Muscle of leg (tissue), 11 donors: Measurements from ENCODE around the gene SPSB3. TPM values are rescaled to one million over a fixed set of nuclear protein-coding genes. Genes with fewer than 3 reads are reported as not detected.

Source experiments
- DNase-seq: peaks from one replicate; pipeline ENCODE4 v3.0.0; 2013
- H3K27ac ChIP-seq: one replicate; pipeline ENCODE4 v1.5.1; 2013; ENCODE audit warnings: mild to moderate bottlenecking, low read length, control low read depth
- H3K27me3 ChIP-seq: one replicate; pipeline ENCODE4 v1.6.1; 2013; ENCODE audit warnings: low read length; ENCODE audit not compliant: control insufficient read depth, insufficient read depth
- H3K36me3 ChIP-seq: one replicate; pipeline ENCODE4 v1.6.1; 2013; ENCODE audit warnings: low read length; ENCODE audit not compliant: control insufficient read depth, insufficient read depth
- H3K4me1 ChIP-seq: one replicate; pipeline ENCODE4 v1.6.1; 2013; ENCODE audit warnings: low read length; ENCODE audit not compliant: control insufficient read depth, insufficient read depth
- H3K4me3 ChIP-seq: one replicate; pipeline ENCODE4 v1.5.1; 2013; ENCODE audit warnings: low read length, control low read depth
- H3K9me3 ChIP-seq: replicated peaks from 2 replicates; pipeline ENCODE4 v1.6.1; 2013; ENCODE audit warnings: low read depth, low read length; ENCODE audit not compliant: control insufficient read depth
- WGBS: methylation state at CpG from one replicate; pipeline ENCODE4 v1.1.5; 2013; ENCODE audit warnings: missing lambda C conversion rate; ENCODE audit not compliant: insufficient coverage; 5-methylcytosine and 5-hydroxymethylcytosine counted together
- polyA plus RNA-seq, 8 donors: library from polyadenylated mRNA; unstranded; fragments of 120-200 nt; gene quantifications; one replicate each; pipeline versions ENCODE4 v1.2.1 to v1.2.3, GENCODE V29; 2013; ENCODE audit warnings: inconsistent platforms in 1 of 8, low replicate concordance in 1 of 8; ENCODE audit not compliant: insufficient read length in 8 of 8, insufficient read depth in 1 of 8
- total RNA-seq: library from RNA; stranded (reverse); fragments of 120-200 nt; gene quantifications from one replicate; pipeline ENCODE4 v1.2.4, GENCODE V29; 2013

SPSB3 gene
- total and polyA plus RNA-seq, 9 donors = 21.0 to 35.1 (median 24.7) TPM

- DNase-seq = no peak
- Histone ChIP-seq H3K9me3 (no peaks in the 10 kb centered on the region), H3K27ac (no peak overlapping the region), H3K36me3 (peaks cover 31% of the 10 kb centered on the region), H3K4me3 (peak overlapping the region; percentile 41), H3K27me3 (no peaks in the 10 kb centered on the region), H3K4me1 (peaks cover 19% of the 10 kb centered on the region)
- 78% methylated on average over 12 of the region's 15 CpGs for WGBS
These were observed 43.1 kb upstream of the SPSB3 start for GRCh38 chr16:1825381-1825863.

DNA sequence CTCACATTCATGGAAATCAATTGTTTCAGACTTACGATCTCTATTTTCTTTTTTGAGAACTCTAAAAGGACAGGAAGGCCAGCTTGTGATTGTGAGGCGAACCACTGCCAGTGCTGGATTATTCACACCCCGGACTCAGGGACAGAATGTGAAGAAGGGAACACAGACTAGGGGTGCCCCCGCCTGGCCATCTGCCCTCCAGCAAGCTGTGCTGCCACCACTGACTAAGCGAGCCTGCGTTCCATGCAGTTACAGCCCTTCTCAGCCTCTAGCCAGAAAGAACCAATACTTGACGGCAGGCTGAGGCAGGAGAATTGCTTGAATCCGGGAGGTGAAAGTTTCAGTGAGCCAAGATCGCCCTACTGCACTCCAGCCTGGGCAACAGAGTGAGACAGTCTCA lies 41.5 kb upstream of the SPSB3 start:
- H3K36me3 ChIP-seq = peaks cover 36% of the 10 kb centered on the region
- H3K9me3 ChIP-seq = no peaks in the 10 kb centered on the region
- DNase-seq = peak; percentile 33
- WGBS = 21% methylated on average over 6 of the region's 9 CpGs
- no peak overlapping the region for H3K27ac ChIP-seq
- no peak overlapping the region for H3K4me3 ChIP-seq
- no peaks in the 10 kb centered on the region for H3K27me3 ChIP-seq
- peaks cover 14% of the 10 kb centered on the region for H3K4me1 ChIP-seq

- Histone ChIP-seq H3K4me1 (peaks cover 12% of the 10 kb centered on the region), H3K4me3 (no peak overlapping the region), H3K9me3 (no peaks in the 10 kb centered on the region), H3K27me3 (no peaks in the 10 kb centered on the region), H3K27ac (no peak overlapping the region), H3K36me3 (peaks cover 38% of the 10 kb centered on the region)
- WGBS = 94% methylated on average over 15 of the region's 16 CpGs
- no peak for DNase-seq
These were observed 40.4 kb upstream of the SPSB3 start for GRCh38 chr16:1822801-1823200.

DNA sequence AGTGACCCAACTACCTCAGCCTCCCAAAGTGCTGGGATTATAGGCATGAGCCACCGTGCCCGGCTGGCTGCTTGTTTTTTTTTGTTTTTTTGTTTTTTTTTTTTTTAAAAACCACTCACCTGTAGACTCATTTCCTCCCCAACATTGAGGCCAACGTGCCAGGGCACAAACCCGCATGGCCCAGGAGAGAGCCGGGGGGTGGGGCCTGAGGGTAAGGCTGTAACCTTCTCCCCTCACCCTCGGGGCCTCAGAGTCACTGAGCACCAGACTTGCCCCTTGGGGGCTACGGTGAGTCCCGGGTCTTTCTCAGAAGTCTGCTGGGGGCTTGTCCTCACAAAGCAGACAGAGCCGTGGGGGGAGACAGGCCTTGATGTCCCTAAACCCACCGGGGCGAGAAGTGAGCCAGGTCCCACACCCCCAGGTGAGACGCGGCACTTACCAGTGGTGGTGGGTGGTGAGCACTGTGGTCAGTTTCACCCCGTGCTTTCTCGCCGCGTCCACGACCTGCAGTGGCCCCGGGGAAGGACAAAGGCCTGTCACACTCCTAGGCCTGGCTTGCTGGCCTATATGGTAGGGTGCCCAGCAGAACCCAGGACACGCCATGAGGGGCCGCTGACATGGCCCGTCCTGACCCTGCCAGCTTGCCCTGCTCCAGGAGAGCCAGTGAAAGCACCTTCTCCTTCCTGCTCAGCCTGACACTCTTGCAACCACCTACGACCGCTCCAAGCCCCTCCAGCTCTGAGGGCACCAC lies 39.7 kb upstream of the SPSB3 start:
- H3K27me3 ChIP-seq = no peaks in the 10 kb centered on the region
- peaks cover 43% of the 10 kb centered on the region for H3K36me3 ChIP-seq
- WGBS = 97% methylated on average over 21 of the region's 24 CpGs
- no peak overlapping the region for H3K27ac ChIP-seq
- H3K4me3 ChIP-seq = no peak overlapping the region
- DNase-seq = no peak
- H3K4me1 ChIP-seq = peaks cover 9% of the 10 kb centered on the region
- no peaks in the 10 kb centered on the region for H3K9me3 ChIP-seq

- Histone ChIP-seq H3K9me3 (no peaks in the 10 kb centered on the region), H3K27me3 (no peaks in the 10 kb centered on the region), H3K36me3 (peaks cover 52% of the 10 kb centered on the region), H3K4me3 (no peak overlapping the region), H3K27ac (no peak overlapping the region), H3K4me1 (peaks cover 8% of the 10 kb centered on the region)
- DNase-seq = no peak
- WGBS = 90% methylated on average over 12 of the region's 12 CpGs
These were observed 38.5 kb upstream of the SPSB3 start for GRCh38 chr16:1820946-1821290.

DNA sequence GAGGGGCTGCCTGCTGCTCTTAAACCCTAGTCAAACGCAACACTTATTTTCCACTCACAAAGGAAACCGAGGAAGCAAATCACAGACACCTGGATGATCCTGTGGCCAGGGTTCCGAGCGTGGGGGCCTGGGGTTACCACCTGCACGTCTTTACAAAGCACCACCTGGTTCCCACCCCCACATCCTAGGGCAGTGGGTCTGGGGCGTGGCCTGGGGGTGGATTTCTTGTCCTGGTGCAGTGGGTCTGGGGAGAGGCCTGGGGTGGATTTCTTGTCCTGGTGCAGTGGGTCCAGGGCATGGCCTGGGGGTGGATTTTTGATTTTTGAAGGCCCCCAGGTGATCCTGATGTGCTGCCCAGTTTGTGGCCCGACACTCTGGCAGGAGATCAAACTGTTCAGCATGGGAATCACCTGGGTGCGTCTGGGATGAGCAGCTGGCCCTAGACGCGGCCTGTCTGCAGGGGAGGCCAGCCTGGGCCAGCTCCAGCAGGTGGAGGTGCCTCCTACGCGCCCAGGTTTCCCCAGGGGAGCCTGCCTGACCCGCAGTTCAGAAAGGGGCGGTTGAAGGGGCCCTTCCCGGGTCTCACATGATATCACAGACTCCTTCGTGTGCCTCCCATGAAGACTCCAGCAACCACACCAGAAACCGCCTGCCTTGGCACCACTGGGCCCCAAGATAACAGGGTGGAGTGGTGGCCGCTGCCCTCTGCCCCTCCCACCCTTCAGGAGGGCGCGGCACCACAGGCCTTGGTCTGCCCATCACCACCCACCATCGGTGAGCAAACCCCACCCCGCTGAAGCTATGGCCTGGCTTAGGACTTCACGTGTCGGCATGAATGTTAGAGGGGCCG lies 38.0 kb upstream of the SPSB3 start:
- H3K4me3 ChIP-seq = no peak overlapping the region
- peaks cover 53% of the 10 kb centered on the region for H3K36me3 ChIP-seq
- 89% methylated on average over 21 of the region's 25 CpGs for whole genome bisulfite sequencing
- H3K27ac ChIP-seq = no peak overlapping the region
- no peaks in the 10 kb centered on the region for H3K9me3 ChIP-seq
- peaks cover 2% of the 10 kb centered on the region for H3K4me1 ChIP-seq
- no peak for DNase-seq
- H3K27me3 ChIP-seq = no peaks in the 10 kb centered on the region

GRCh38 chr16:1819611-1820010 lies 37.2 kb upstream of the SPSB3 start:
- Histone ChIP-seq H3K27me3 (no peaks in the 10 kb centered on the region), H3K4me1 (no peaks in the 10 kb centered on the region), H3K27ac (no peak overlapping the region), H3K36me3 (peaks cover 59% of the 10 kb centered on the region), H3K9me3 (no peaks in the 10 kb centered on the region), H3K4me3 (no peak overlapping the region)
- no peak for DNase-seq
- WGBS = 85% methylated on average over 6 of the region's 15 CpGs

DNA sequence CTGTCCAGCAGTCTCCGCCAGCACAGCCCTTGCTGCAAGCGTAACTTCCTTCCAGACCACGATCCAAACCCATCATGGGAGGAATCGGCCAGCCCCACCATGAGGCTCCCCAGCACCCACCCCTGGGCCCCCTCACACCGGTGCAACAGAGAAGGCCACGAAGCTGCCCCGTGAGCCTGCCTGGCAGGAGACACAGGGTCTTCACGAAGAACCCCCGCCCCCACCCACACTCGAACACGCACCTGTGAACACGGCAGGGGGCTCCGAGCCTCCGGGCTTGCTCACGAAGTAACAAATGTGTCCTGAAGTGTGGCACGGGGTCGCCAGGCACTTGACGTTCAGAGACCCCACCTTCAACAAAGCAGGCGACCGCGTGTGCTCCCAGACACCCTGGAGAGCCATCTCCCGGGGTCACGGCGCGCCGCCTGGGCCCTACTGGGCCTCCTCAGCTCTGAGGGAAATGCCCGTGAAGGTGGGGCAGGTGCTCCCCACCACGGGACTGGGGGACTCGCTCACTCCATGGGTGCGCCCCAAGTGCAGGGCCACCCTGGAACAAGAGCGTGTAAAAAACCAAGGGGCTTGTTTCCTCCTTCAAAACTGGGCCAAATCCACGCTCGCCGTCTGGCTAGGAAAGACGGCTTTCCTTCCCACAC lies 36.6 kb upstream of the SPSB3 start:
- peaks cover 59% of the 10 kb centered on the region for H3K36me3 ChIP-seq
- no peaks in the 10 kb centered on the region for H3K4me1 ChIP-seq
- no peaks in the 10 kb centered on the region for H3K27me3 ChIP-seq
- no peak overlapping the region for H3K27ac ChIP-seq
- DNase-seq = no peak
- H3K4me3 ChIP-seq = no peak overlapping the region
- H3K9me3 ChIP-seq = no peaks in the 10 kb centered on the region
- WGBS = 90% methylated on average over 33 of the region's 35 CpGs

DNA sequence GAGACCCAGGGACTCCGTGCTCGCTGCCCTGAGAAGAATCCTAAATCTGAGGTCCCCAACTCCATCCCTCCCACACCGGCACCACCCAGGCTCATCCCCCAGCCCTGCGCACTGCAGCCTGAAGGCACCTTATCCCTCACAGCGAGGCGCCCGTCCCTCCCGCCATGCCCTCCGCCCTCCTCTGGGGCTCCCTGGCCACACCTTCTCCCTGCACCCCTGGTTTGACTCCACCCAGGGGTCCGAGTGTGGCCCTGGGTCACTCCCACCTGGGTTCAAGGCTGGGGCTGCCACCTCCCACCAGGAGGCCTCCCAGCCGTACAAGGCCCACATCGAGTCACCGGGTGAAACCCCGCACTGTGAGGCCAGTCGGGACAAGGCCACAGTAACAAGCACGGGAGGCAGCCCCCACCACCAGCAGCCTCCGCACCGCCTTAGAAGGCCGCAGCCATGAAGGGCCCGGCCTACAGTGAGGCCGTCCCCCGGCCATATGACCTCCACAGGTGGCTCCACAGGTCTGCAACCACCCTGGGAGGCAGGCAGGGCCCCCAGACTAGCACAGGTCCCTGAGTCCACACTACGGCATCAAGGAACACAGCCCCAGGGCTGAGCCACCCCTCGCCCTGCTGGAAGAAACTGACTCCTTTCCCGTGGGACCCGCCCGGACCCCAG lies 36.0 kb upstream of the SPSB3 start:
- 92% methylated on average over 27 of the region's 27 CpGs for WGBS
- Histone ChIP-seq H3K27me3 (no peaks in the 10 kb centered on the region), H3K36me3 (peaks cover 59% of the 10 kb centered on the region), H3K9me3 (no peaks in the 10 kb centered on the region), H3K4me3 (no peak overlapping the region), H3K27ac (no peak overlapping the region), H3K4me1 (no peaks in the 10 kb centered on the region)
- no peak for DNase-seq
